ENCODE results near the gene MLKL. TPM values are rescaled to one million over a fixed set of nuclear protein-coding genes. Genes with fewer than 3 reads are reported as not detected.

Gene MLKL
- total and polyA plus RNA-seq, 2 of the 13 experiments (the other 11 are each of a cell fraction or from before 2014, with no cell fraction given): 6.4 to 10.7 TPM

- peak; percentile 83 for TF ChIP-seq ZFY (CRISPR knock-in tag; IDR thresholded peaks at IDR 0.05)
- no peak for TF ChIP-seq ZBTB1 (CRISPR knock-in tag; IDR thresholded peaks at IDR 0.05; ENCODE audit: borderline replicate concordance)
- TF ChIP-seq ZNF557 (CRISPR knock-in tag; IDR thresholded peaks at IDR 0.05): 0 out of 2 replicates have a peak, but pooled peaks have one; percentile 39
- TF ChIP-seq AKNA (CRISPR knock-in tag; IDR thresholded peaks at IDR 0.05; ENCODE audit: borderline replicate concordance): no peak
- TF ChIP-seq ZNF841 (CRISPR knock-in tag; IDR thresholded peaks at IDR 0.05; ENCODE audit: borderline replicate concordance): no peak
- peak; percentile 72 for TF ChIP-seq DR1 (CRISPR knock-in tag; IDR thresholded peaks at IDR 0.05)
- no peak for TF ChIP-seq CC2D1A (CRISPR knock-in tag; IDR thresholded peaks at IDR 0.05)
- peak; percentile 83; the same call in 1 of the 2 replicates for TF ChIP-seq HDAC2 (CRISPR knock-in tag; IDR thresholded peaks at IDR 0.05)
- no peak; the same call in 1 of the 2 replicates for TF ChIP-seq ATF6 (CRISPR knock-in tag; conservative IDR thresholded peaks at IDR 0.05)
- no peak for TF ChIP-seq TBL1XR1 (IDR thresholded peaks at IDR 0.05; ENCODE audit: borderline replicate concordance, low read length, partially characterized antibody)
- peak; percentile 62 for TF ChIP-seq GATAD2A (CRISPR knock-in tag; IDR thresholded peaks at IDR 0.05)
- TF ChIP-seq ZBTB21 (CRISPR knock-in tag; IDR thresholded peaks at IDR 0.05): no peak
- TF ChIP-seq RORA (CRISPR knock-in tag; IDR thresholded peaks at IDR 0.05): no peak
- no peak for TF ChIP-seq FIP1L1 (IDR thresholded peaks at IDR 0.05; ENCODE audit: borderline replicate concordance, insufficient read depth, low read depth, low read length)
- peak; percentile 49; the same call in 1 of the 2 replicates for TF ChIP-seq ELK4 (CRISPR knock-in tag; IDR thresholded peaks at IDR 0.05; ENCODE audit: borderline replicate concordance)
- no peak; the same call in 1 of the 2 replicates for TF ChIP-seq STAT6 (CRISPR knock-in tag; IDR thresholded peaks at IDR 0.05; ENCODE audit: borderline replicate concordance)
- peak; percentile 37 for TF ChIP-seq NFYC (CRISPR knock-in tag; IDR thresholded peaks at IDR 0.05)
- TF ChIP-seq DMAP1 (CRISPR knock-in tag; IDR thresholded peaks at IDR 0.05): peak; percentile 96
- no peak for TF ChIP-seq NAIF1 (CRISPR knock-in tag; IDR thresholded peaks at IDR 0.05; ENCODE audit: borderline replicate concordance)
Observed at GRCh38 chr16:74700438-74701225, at the start of gene MLKL (continued).

Data from HepG2 (cell line).